Natural killer cell (primary cell): ENCODE data around the gene CFAP77. TPM values are rescaled to one million over a fixed set of nuclear protein-coding genes. Genes with fewer than 3 reads are reported as not detected.

Source experiments
- ATAC-seq, 3 donors: fragments of 150-1000 bp in 2 of 3; fragments of 200-7000 bp in 1 of 3; cut with Tn5 transposase; 1 replicate in 1 of 3; 2 replicates in 2 of 3; pipeline ENCODE4 v1.10.0; 2021; ENCODE audit warnings: mild to moderate bottlenecking in 2 of 3, moderate library complexity in 2 of 3
- DNase-seq, 2 donors: peaks; one replicate each; pipeline versions ENCODE4 v3.0.0 to v3.0.0-alpha.2; 2013 to 2021; ENCODE audit warnings: mixed read lengths in 1 of 2
- H3K27ac ChIP-seq: one replicate; pipeline ENCODE4 v1.5.1; 2013; ENCODE audit warnings: mild to moderate bottlenecking, low read length
- H3K27me3 ChIP-seq: one replicate; pipeline ENCODE4 v1.6.1; 2013; ENCODE audit warnings: low read length; ENCODE audit not compliant: control insufficient read depth, insufficient read depth
- H3K36me3 ChIP-seq: one replicate; pipeline ENCODE4 v1.6.1; 2013; ENCODE audit warnings: low read length; ENCODE audit not compliant: control insufficient read depth, insufficient read depth
- H3K4me1 ChIP-seq: one replicate; pipeline ENCODE4 v1.6.1; 2013; ENCODE audit warnings: low read length; ENCODE audit not compliant: control insufficient read depth, insufficient read depth
- H3K4me3 ChIP-seq: one replicate; pipeline ENCODE4 v1.5.1; 2013; ENCODE audit warnings: low read length
- H3K9me3 ChIP-seq: one replicate; pipeline ENCODE4 v1.6.1; 2013; ENCODE audit warnings: low read length; ENCODE audit not compliant: control insufficient read depth, insufficient read depth
- H3K27ac Mint-ChIP-seq, 2 donors: one replicate each; pipeline ENCODE4 v1.8.0; 2022; ENCODE audit warnings: mild to moderate bottlenecking in 2 of 2, mixed read lengths in 2 of 2, moderate library complexity in 1 of 2
- H3K27me3 Mint-ChIP-seq, 2 donors: one replicate each; pipeline ENCODE4 v1.8.0; 2022; ENCODE audit warnings: low read depth in 2 of 2, mixed read lengths in 2 of 2
- H3K36me3 Mint-ChIP-seq: one replicate; pipeline ENCODE4 v1.8.0; 2022; ENCODE audit warnings: mixed read lengths
- H3K4me1 Mint-ChIP-seq, 2 donors: one replicate each; pipeline ENCODE4 v1.8.0; 2022; ENCODE audit warnings: mixed read lengths in 2 of 2
- H3K4me3 Mint-ChIP-seq: one replicate; pipeline ENCODE4 v1.8.0; 2022; ENCODE audit warnings: mild to moderate bottlenecking, moderate library complexity, mixed read lengths
- H3K9me3 Mint-ChIP-seq, 2 donors: one replicate each; pipeline ENCODE4 v1.8.0; 2022; ENCODE audit warnings: mixed read lengths in 2 of 2
- WGBS: methylation state at CpG from one replicate; pipeline ENCODE4 v1.1.7; 2013; ENCODE audit warnings: missing lambda C conversion rate; ENCODE audit not compliant: insufficient coverage; 5-methylcytosine and 5-hydroxymethylcytosine counted together
- intact Hi-C: fragments of 100-400 bp; cut with micrococcal nuclease; formaldehyde crosslinking; loops from one replicate; pipeline ENCODE4 v1.14.2; 2022
- total RNA-seq, 4 donors: library from RNA; stranded (reverse); fragments of 120-200 nt in 1 of 4; gene quantifications; one replicate each; pipeline versions ENCODE4 v1.2.3 to v1.2.4, GENCODE V29; 2013 to 2022
- TF ChIP-seq, protein P1 (sequence below): fragments of 200-600 bp; IDR thresholded peaks from one replicate; pipeline ENCODE4 v1.8.0; 2022; ENCODE audit warnings: antibody characterized with exemption

Gene CFAP77
- total RNA-seq, 3 donors from 2014 or later (not counting 1 experiment from before 2014, with no cell fraction given): not detected

DNA sequence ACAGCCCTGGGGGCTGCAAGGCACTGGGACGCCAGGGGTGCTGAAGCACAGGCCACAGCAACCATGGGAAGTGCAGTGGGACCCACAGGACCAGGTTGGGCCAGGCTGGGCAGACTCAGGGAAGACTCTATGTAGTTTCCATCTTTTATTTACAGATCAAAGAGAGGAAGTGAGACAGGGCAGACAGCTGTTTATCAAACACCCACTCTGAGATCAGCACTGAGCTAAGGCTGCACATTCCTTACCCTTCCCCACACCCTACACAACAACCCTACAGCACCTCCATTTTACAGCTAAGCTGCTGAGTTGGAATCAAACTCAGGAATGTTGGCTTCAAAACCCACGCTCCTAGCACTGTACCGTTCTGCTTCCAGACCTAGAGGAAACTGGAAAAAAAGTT lies 192.2 kb downstream of the CFAP77 start:
- no peak for ATAC-seq
- TF ChIP-seq, protein P1, sequence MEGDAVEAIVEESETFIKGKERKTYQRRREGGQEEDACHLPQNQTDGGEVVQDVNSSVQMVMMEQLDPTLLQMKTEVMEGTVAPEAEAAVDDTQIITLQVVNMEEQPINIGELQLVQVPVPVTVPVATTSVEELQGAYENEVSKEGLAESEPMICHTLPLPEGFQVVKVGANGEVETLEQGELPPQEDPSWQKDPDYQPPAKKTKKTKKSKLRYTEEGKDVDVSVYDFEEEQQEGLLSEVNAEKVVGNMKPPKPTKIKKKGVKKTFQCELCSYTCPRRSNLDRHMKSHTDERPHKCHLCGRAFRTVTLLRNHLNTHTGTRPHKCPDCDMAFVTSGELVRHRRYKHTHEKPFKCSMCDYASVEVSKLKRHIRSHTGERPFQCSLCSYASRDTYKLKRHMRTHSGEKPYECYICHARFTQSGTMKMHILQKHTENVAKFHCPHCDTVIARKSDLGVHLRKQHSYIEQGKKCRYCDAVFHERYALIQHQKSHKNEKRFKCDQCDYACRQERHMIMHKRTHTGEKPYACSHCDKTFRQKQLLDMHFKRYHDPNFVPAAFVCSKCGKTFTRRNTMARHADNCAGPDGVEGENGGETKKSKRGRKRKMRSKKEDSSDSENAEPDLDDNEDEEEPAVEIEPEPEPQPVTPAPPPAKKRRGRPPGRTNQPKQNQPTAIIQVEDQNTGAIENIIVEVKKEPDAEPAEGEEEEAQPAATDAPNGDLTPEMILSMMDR: no peak
- H3K4me3 ChIP-seq: no peak overlapping the region
- no peaks in the 10 kb centered on the region for H3K4me1 ChIP-seq
- intact Hi-C loops: no loop called here
- Mint-ChIP-seq H3K4me1 (no peaks in the 10 kb centered on the region), H3K27ac (no peak overlapping the region), H3K36me3 (no peaks in the 10 kb centered on the region), H3K27me3 (no peaks in the 10 kb centered on the region), H3K4me3 (no peak overlapping the region), H3K9me3 (no peaks in the 10 kb centered on the region)
- DNase-seq: no peak
- H3K36me3 ChIP-seq: peaks cover 8% of the 10 kb centered on the region
- H3K27me3 ChIP-seq: no peaks in the 10 kb centered on the region
- no peak overlapping the region for H3K27ac ChIP-seq
- no peaks in the 10 kb centered on the region for H3K9me3 ChIP-seq
- WGBS: 98% methylated on average over 3 of the region's 3 CpGs

DNA sequence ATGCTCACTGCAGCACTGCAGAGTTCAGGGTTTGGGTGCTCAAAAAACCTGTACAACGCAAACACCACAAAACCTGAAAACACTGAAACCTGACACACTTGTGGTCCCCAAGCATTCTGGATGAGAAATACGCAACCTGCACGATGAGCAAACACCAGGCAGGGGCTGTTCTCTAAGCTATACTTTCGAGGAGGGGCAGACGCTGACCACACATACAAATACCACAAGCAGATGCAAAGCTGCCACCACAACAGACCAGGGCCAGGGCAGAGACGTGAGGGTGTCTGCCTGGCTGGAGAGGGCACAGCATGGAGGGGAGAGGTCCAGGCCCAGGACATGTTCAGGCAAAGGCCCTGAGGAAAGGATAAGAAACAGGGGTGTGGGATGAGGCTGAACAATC lies 195.4 kb downstream of the CFAP77 start:
- Mint-ChIP-seq H3K36me3 (no peaks in the 10 kb centered on the region), H3K9me3 (no peaks in the 10 kb centered on the region)
- WGBS: 89% methylated on average over 5 of the region's 6 CpGs

DNA sequence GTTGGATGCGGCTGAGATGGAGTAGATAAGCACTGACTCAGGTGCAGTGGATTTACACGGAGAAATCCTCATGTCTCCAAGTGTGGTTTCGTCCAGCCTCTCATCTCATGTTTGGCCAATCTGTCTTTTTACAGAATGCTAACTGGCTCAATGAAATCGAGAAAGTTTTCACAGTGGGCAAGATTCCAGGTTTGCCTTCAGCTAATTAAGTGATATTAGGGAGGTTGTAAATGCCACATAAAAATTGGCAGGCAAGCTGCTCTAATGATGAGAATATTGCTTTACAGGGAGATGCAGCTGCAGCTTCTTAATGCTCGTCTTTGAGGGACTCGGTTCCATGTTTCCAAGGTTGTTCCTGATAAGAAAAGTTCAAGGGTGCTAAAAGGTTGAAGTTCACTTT lies 196.1 kb downstream of the CFAP77 start:
- Histone ChIP-seq H3K27ac (no peak overlapping the region), H3K4me3 (no peak overlapping the region), H3K27me3 (no peaks in the 10 kb centered on the region), H3K36me3 (peaks cover 29% of the 10 kb centered on the region), H3K4me1 (no peaks in the 10 kb centered on the region), H3K9me3 (no peaks in the 10 kb centered on the region)
- DNase-seq (no peak), ATAC-seq (no peak)
- Mint-ChIP-seq H3K27me3 (no peaks in the 10 kb centered on the region), H3K36me3 (no peaks in the 10 kb centered on the region), H3K4me1 (no peaks in the 10 kb centered on the region), H3K4me3 (no peak overlapping the region), H3K9me3 (no peaks in the 10 kb centered on the region), H3K27ac (no peak overlapping the region)
- intact Hi-C loops: no loop called here
- TF ChIP-seq, protein P1: no peak
- WGBS: 94% methylated on average over 6 of the region's 6 CpGs

More for the DNA sequence above, 195.4 kb downstream of the CFAP77 start:
- TF ChIP-seq, protein P1: no peak
- no peaks in the 10 kb centered on the region for H3K4me1 ChIP-seq
- H3K9me3 ChIP-seq: no peaks in the 10 kb centered on the region
- ATAC-seq (no peak), DNase-seq (no peak)
- intact Hi-C loops: no loop called here
- H3K4me1 Mint-ChIP-seq: no peaks in the 10 kb centered on the region
- no peak overlapping the region for H3K4me3 Mint-ChIP-seq
- no peak overlapping the region for H3K27ac ChIP-seq
- H3K4me3 ChIP-seq: no peak overlapping the region
- peaks cover 24% of the 10 kb centered on the region for H3K36me3 ChIP-seq
- no peaks in the 10 kb centered on the region for H3K27me3 Mint-ChIP-seq
- H3K27me3 ChIP-seq: no peaks in the 10 kb centered on the region
- H3K27ac Mint-ChIP-seq: no peak overlapping the region

DNA sequence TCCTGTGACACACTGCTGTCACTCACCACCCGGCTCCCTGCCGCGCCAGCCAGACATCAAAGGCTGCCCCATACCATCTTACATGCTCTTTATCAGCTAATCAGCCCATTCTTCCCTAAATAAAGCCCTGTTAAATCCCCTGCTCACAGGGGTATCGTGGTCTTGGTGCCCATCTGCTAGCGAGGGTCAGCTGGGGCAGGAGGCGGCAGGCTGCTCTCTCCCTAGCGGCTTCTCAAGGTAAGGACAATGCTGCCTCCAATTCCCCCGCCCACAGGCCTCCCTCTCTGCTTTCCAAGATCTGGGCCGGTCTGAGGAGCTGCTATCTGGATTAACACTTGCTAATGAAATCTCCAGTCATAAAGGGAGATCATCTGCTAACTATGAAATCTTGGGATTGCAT lies 199.2 kb downstream of the CFAP77 start:
- H3K9me3 Mint-ChIP-seq: no peaks in the 10 kb centered on the region
- H3K36me3 Mint-ChIP-seq: no peaks in the 10 kb centered on the region
- no peaks in the 10 kb centered on the region for H3K27me3 ChIP-seq
- H3K4me1 Mint-ChIP-seq: no peaks in the 10 kb centered on the region
- TF ChIP-seq, protein P1: no peak
- H3K27ac ChIP-seq: no peak overlapping the region
- H3K4me1 ChIP-seq: no peaks in the 10 kb centered on the region
- H3K4me3 Mint-ChIP-seq: no peak overlapping the region
- H3K36me3 ChIP-seq: peaks cover 43% of the 10 kb centered on the region
- intact Hi-C loops: no loop called here
- ATAC-seq (no peak), DNase-seq (no peak)
- no peaks in the 10 kb centered on the region for H3K27me3 Mint-ChIP-seq
- no peaks in the 10 kb centered on the region for H3K9me3 ChIP-seq
- 91% methylated on average over 9 of the region's 9 CpGs for WGBS
- H3K27ac Mint-ChIP-seq: no peak overlapping the region
- no peak overlapping the region for H3K4me3 ChIP-seq
